NCI-H2029 treated with DMSO at 0.1 percent for 48 hours (cell line): ENCODE data around the gene UROC1.

Source experiments
- DNase-seq: peaks from one replicate; lab custom pipeline; 2025; lab: John Stamatoyannopoulos, UW

The UROC1 gene

DNA sequence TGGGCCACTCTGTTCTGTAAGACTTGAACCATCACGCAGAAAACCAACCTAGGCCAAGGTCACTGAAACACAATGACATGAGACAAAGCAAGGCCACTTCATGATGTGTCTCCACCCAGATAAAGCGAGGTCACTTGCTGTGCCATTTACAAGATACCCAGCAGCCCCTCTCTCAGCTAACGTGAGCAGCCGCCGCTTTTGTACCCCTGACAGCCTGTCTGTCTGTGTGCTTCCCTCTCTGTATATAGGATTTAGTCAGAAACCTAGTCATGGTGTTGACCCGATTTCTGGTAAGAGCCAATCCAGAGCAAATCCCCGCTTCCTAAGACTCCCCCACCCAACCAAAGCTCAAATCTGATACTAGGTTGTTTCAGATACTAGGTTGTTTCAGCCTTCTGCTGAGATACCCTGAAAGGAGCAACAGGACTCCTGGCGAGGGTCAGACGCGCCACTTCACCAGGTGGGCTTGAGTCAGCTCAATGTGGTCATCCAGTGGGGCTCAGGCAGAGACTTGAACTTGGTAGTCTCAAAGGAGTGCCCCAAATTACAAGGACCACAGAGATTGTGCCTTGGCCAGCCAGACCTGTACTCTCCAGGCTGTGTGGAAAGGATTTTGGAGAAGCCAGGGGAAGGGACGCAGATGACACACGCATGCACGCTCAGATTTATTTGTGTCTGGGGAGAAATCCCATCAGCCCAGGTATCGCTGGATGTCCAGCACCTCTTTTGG is 38.8 kb downstream of the UROC1 start:
- no peak for DNase-seq

GRCh38 chr3:126477061-126477380 is 40.6 kb downstream of the UROC1 start:
- DNase-seq: no peak

- peak; percentile 50 for DNase-seq
Observed at GRCh38 chr3:126476166-126477060, 41.2 kb downstream of the UROC1 start.

- peak; percentile 36 for DNase-seq
Observed at GRCh38 chr3:126475413-126476114, 42.0 kb downstream of the UROC1 start, which contains the start of gene ZXDC. Gene ZXDC (minus strand): TSS chr3:126475891. CDS start chr3:126475865, 26 bp downstream.

- DNase-seq: no peak
Observed at GRCh38 chr3:126474498-126475412, 42.8 kb downstream of the UROC1 start.

GRCh38 chr3:126473292-126474168 is 44.0 kb downstream of the UROC1 start:
- no peak for DNase-seq

DNA sequence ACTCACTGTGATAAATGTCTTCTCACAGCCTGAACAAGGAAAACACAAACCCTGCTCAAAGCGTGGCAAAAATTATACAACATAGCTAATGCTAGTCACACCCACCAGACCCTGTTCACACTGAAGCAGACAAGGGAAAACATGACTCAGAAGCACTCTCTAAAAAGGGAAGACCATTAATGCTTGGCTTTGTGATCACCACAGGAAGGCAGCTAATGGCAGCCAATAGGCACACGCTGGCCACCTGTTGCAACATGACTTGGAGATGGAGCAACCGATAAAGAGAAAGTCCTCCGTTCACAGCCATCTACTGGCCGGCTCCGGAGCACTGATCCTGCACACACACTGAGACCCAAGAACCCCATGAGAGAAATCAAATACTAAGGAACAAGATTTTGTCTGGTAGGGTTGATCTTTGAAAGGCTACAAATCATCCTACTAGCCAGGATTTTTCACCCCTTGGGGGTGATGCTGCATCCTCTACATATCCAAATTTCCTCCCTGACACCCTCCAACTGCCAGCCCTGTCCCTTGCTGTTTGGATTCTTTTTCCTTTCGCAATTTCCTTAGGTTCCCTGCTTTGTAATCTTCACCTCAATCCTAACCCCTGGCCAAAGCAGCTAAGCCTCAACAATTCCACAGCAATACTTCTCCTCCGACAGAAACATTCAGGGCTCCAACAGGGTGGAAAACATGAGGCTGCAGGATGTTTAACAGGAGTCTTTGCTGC is 45.1 kb downstream of the UROC1 start:
- peak; percentile 89 for DNase-seq

- DNase-seq: no peak
Observed at GRCh38 chr3:126469479-126469878, 48.1 kb downstream of the UROC1 start.

GRCh38 chr3:126468028-126468891 is 49.3 kb downstream of the UROC1 start:
- no peak for DNase-seq

- DNase-seq: no peak
Observed at GRCh38 chr3:126467611-126467955, 50.0 kb downstream of the UROC1 start.

GRCh38 chr3:126466886-126467610 is 50.5 kb downstream of the UROC1 start:
- DNase-seq: no peak

DNA sequence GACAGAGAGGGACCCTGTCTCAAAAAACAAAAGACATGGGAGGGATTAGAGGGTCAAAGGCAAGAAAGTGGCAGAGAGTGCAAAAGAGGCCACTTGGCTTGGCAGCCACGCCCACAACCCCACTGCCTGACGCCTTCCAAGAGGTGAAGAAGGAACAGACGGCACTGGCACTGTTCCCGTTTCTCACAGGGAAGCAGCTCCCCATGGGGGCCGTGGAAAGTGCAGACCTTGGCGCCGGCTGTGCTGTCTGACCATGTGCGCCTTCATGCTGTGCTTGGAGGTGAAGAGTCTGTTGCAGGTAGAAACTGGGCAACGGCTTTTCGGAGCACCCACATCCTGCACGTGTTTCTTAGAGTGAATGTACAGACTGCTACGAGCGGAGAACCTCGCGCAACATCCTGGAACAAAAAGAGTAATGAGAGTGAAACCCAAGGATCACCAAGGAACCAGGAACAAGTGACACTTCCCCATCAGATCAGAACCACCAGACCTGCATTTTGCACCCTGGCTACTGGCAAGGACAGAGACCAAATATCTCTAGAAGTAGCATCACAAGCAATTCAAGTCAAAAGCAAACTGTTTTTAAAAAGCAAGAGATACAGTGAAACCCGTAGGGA is 51.5 kb downstream of the UROC1 start:
- no peak for DNase-seq

- no peak for DNase-seq
Observed at GRCh38 chr3:126464997-126465396, 52.6 kb downstream of the UROC1 start.

DNA sequence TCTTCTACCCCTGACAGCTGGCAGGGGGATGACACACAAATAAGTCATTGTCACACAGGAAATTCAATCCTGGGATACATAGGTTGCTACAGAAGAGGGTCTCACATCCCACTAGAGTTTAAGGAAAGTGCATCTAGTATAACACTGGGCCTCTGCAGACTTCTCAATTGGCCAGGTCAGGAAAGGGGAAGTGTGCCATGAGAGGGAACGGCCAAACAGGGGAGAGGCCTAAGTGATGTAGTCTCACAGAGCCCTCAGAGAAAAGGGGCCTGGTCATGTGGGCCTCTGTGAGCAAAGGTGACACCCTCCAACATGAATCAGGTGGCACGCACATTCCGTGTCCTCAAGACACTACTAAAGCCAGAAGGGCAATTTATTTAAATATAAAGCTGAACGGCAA is 53.1 kb downstream of the UROC1 start:
- no peak for DNase-seq

DNA sequence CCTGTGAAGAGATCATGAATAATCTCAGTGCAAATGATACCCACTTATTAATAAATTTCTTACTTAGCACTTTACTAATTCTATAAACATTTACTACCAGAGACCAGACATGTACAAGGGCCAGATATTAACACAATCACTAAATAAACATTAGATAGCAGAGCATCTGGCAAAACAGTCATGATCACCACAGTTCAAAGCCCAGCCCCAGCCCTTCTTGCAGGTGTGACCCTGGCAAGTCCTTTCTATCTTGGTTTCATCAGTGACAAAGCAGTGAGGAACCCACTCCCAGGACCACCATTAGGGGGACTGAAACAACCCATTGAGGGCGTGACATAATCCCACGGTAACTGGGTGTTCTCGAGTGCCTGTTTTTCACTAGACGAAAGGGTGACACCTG is 53.5 kb downstream of the UROC1 start:
- DNase-seq: no peak

GRCh38 chr3:126463521-126463920 is 54.1 kb downstream of the UROC1 start:
- DNase-seq: no peak

GRCh38 chr3:126461450-126462070 is 56.0 kb downstream of the UROC1 start:
- DNase-seq: no peak
